Amniotic stem cell (primary cell): ENCODE results near the gene SLC39A9.
"Not testable (repeated sequence)": the region's sequence is repeated elsewhere in the genome, so short reads cannot be mapped to it uniquely, and the experiment has no call there.

ENCODE experiments used
- DNase-seq: peaks from one replicate; lab custom pipeline; 2025; lab: John Stamatoyannopoulos, UW

SLC39A9 gene

DNA sequence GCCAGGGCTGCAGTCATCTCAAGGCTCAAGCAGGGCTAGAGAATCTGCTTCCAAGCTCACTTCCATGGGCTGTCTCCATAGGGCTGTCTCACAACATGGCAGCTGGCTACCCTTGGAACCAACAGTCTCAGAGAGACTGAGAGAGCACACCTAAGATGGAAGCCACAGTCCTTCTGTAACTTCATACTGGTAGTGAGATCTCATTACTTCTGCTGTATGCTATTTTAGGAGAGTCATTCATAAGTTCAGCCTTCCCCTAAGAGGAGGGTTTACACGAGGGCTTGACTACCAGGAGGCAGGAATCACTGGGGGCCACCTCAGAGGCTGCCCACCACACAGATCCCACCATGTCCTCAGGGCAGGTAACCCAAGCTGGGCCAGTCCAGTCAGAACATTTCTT lies 30.1 kb upstream of the SLC39A9 start:
- no peak for DNase-seq

DNA sequence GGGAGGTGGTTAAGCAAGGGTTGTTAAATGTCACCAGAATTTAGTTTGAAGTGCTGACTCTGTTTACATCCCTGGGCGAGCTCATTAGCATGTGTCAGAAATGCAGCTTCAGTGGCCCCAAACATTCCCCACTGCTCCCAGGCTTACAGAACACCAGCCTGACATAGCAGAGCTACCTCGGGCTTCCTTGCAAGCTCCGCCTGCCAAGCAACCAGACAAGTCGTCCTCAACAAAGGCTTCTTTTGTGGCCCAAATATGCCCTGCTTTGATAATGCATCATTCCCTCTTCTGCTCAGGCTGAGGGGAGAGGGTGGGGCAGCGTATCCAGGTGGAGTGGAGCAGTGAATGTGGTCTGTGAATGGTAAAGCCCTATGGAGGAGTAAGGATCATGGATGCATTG lies 28.4 kb upstream of the SLC39A9 start:
- DNase-seq, result no peak

DNA sequence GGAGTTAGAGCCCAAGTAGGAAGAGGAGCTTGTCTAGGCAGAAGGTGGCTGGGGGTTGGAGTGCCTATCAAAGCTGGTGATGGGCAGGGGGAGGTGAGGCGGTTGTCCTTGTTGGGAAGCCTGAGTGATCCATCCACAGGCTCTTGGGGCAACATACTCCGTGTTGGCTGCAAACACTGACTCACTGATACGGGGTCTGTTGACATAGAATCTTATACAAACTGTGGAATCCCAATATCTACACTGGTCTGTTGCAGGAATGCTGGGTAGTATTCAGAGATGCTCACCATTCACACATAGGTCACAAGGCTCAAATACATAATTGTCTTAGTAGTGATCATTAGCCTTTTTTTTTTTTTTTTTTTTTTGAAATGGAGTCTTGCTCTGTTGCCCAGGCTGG lies 26.3 kb upstream of the SLC39A9 start:
- no peak for DNase-seq

DNA sequence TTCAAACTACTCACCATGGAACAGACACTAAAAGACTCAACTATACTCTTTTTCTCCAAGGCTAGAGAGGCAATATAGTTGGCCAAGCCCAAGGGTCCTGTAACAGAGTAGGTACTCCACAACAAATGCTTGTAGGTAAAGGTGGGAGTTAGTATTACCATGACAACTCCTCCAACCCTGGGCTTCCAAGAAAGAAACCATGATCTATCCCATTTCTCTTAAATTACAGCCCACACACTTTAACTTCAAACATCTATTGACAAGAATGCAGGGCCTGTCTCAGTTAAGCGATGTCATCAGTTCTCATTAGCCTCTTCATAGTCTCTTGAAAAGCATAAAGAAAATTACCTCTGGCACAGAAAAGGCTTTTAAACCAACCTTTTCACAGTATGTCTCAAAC lies 25.4 kb upstream of the SLC39A9 start:
- DNase-seq, result no peak

DNA sequence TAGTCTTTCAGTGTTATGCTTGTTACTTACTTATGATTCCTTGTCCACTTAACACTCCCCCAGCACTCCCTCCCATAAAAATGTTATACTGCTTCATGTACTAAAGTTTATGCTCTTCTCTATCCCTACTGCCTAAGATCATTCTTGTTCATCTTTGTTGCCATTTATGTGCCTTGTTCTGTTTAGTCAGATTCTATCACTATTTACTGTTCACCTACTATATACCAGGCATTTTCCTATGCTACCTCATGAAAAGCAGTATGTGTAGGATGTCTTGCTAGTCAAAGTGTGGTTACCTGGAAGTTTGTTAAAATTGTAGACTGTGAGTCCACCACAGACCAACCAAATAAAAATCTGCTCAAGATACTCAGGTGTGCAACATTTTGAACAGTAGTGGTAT lies 24.3 kb upstream of the SLC39A9 start:
- DNase-seq, result no peak

DNA sequence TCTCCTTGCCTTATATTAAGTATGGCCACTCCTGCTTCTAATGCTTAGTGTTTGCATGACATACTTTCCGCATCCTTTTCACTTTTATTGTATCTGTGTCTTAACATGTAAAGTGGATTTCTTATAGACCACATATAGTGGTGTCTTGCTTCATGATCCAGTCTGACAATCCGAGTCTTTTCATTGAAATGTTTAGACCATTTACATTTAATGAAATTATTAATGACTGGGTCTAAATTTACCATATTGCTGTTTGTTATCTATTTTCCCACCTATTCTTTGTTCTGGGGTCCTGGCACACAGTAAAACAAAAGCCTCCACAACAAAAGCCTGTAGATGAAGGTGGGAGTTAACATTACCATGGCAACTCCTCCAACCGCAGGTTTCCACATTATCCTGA lies 23.3 kb upstream of the SLC39A9 start:
- no peak for DNase-seq

DNA sequence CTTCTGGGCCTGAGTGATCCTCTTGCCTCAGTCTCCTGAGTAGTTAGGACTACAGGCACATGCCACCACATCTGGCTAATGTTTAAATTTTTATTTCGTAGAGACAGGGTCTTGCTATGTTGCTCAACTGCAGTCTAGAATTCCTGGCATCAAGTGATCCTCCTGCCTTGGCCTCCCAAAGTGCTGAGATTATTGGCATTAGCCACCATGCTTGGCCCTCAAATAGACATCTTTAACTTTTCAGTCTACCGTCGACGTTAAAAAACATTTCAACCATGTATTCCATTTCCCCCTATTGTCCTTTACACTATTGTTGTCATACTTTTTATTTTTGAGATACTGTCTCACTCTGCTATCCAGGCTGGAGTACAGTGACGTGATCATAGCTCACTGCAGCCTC lies 22.8 kb upstream of the SLC39A9 start:
- no peak for DNase-seq

DNA sequence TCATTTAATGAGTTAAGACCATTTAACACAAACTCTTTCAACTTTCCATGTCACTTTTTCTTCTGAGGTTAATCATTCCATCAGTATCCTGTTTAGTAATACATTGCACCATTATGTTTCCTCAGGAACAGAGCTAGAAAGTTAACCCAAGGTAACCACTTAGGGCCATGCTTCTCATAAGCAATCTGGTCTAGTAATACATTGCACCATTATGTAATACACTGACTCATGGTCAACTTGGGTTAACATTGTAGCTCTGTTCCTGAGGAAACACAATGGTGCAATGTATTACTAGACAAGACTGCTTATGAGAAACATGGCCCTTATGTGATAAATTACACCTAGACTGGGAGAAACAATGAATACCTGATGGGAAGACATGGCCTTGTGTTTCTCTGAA lies 22.1 kb upstream of the SLC39A9 start:
- DNase-seq, result no peak

DNA sequence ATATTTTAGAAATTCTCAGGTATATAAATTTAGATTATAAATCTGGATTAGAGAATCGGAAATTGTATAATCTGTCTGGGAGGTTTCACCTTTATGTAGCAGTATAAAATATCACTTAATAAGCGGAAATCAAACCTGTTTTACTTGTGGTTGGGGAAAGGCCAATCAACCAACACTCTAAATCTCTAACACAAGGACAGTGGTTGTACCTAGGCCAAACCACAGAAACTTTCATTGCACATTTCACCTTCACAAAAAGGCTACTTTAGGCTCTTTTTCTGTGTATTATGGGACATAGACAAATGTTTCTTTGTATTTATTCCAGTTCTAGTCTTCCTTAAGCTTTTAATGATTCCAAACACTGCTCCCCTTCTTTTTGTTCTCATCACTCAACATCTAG lies 20.2 kb upstream of the SLC39A9 start:
- no peak for DNase-seq

DNA sequence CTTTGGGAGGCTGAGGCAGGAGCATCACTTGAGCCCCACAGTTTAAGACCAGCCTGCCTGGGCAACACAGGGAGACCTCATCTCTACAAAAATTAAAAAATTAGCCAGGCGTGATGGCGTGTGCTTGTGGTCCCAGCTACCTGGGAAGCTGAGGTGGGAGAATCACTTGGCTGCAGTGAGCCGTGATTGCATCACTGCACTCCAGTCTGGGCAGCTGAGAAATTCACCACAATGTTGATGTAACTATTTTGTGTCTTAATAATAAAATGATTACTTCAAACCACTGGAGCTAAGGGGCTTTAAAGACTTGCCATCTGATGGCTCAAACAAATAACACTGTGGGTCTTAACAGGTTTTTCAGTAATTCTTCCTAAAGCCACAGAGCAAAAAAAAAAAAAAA lies 11.2 kb upstream of the SLC39A9 start:
- DNase-seq, result no peak

DNA sequence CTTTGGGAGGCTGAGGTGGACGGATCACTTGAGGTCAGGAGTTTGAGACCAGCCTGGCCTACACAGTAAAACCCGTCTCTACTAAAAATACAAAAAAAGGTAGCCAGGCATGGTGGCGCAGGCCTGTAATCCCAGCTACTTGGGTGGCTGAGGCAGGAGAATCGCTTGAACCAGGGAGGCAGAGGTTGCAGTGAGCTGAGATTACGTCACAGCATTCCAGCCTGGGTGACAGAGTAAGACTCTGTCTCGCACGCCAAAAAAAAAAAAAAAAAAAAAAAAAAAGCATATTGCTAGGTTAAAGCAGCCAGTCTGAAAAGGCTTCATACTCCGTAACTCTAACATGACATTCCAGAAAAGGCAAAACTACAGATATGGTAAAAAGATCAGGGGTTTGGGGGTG lies 7.1 kb upstream of the SLC39A9 start:
- DNase-seq, result not testable (repeated sequence)

DNA sequence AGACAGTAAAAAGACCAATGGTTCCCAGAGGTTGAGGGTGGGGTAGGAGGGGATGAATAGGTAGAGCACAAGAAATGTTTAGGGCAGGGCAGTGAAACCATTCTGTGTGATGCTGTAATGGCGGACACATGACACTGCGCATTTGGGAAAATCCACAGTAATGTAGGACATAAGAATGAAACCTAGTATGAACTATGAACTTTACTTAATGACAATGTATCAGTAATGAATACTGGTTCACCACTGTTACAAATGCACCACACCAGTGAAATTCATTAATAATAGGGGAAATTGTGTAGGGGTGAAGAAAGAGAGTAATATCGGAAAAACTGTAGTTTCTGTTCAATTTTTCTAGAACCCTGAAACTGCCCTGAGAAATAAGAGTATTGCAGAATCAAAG lies 6.0 kb upstream of the SLC39A9 start:
- no peak for DNase-seq

DNA sequence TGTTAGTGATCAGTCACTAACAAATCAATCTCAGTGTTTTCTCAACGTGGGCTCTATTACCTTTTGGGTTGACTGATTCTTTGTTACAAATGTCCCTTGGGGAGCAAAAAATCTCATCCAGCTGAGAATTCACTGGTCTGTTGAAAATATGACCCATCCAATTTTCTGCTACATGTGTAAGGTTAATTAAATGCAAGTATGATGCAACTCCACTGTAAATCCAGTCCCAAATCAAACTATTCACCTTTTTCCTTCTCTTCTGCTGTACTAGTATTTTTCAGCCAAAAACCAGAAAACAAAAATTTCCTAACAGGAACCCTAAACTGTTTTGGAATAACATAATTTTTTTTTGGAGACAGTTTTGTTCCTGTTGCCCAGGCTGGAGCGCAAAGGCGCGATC lies 2.6 kb upstream of the SLC39A9 start:
- no peak for DNase-seq

DNA sequence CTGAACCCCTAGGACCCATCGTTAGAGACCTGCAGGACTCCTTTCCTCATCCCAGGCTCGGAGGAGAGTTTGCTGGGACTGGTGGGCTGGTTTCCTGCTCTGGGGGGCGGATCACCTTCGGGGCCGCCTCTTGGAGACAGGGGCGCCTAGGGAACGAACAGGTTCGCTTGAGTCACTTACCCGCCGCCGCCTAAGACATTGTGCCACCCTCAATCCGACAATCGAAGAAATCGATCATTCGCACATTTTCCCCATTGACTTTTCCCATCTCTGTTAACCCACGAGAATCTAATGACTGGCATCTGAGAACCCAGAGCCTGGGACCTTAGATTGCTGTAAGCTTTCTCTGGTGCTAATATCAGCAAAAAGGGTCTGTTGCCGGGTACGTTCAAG lies 322 bp downstream of the SLC39A9 start:
- DNase-seq, result no peak

DNA sequence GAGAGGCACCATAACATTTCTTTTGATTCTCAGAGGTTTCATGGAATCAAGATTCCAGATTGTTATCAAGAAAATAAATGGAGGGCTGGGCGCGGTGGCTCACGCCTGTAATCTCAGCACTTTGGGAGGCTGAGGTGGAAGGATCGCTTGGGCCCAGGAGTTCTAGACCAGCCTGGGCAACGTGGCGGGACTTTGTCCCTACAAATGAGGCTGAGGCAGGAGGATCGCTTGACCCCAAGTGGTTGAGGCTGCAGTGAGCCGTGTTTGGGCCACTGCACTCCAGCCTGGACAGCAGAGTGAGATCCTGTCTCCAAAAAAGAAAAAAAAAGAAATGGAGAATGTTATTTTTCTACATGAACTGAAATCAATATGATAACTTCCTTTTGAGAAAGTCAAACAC lies 1.3 kb downstream of the SLC39A9 start:
- no peak for DNase-seq

DNA sequence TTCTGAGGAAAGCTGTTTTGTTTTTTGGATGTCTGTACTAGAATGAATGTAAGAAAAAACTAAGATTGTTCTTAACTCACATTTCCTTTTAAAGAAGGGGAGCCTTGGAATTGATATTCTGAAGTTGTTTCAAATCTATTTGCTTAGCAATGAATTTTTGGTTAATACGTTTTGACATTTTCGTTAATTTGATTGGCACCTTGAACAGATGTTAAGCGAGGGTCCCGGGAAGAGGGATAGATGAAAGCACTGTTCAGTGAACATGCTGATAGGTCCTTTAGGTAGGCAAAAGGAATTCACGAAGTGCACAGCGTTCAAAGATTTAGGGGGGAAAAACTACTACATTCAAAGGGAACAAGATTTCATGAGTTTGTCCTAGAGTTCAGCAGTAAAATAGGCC lies 1.7 kb downstream of the SLC39A9 start:
- DNase-seq, result no peak

DNA sequence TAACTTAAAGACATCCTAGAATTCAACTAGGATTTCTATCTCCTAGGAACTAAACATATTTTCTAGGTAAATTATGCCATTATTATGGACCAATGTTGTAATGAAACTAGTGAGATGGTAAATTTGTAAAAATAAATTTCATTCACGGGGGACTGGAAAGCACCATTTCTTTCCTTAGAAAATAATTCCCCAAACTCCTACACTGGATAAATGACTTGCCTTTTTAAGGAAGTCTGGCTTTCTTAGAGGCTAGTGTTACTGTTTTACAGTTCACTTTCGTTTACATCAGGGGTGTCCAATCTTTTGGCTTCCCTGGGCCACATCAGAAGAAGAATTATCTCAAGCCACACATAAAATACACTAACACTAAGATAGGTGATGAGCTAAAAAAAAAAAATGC lies 3.3 kb downstream of the SLC39A9 start:
- DNase-seq, result no peak

DNA sequence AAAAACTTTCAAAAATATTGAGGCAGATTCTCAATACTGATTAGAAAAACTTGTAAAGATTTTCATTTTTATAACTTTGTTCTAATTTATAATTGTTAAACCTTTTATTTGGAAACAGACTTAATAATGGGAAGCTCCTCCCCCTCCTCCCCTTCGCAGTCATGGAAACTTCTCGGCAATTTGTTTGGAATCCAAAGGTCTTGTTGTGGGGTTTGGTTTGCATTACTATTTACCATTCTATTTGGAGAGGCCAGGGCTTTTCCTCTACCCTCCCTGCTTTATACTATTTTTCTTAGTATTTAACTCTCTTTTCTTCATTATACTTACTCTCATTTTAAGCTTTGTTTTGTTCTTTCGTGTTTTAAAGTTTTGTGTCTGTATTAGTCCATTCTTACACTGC lies 6.0 kb downstream of the SLC39A9 start:
- no peak for DNase-seq

DNA sequence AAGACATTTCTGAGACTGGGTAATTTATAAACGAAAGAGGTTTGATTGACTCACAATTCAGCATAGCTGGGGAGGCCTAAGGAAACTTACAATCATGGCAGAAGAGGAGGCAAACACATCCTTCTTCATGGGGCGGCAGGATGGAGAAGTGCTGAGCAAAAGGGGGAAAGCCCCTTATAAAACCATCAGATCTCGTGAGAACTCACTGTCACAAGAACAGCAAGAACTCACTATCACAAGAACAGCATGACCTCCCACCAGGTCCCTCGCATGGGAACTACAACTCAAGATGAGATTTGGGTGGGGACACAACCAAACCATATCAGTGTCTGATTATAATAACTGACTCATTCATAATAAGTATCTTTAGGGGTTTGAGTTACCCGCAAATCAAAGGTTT lies 6.4 kb downstream of the SLC39A9 start:
- no peak for DNase-seq

DNA sequence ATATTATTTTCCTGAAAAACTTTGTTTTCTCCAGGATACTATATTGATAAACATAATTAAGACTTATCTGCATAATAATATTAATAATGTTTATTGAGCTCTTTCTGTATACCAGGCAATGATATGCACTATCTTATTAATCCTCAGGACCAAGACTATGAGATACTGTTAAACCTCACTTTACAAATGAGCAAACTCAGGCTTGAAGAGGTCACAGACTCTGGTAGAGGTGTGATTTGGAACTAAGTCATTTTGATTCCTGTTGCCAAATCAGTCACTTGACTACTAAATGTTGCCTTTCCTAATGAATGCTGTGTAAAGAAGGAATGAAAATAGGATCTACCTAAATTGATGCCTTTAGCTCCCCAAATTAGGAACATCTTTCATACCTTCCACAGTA lies 7.3 kb downstream of the SLC39A9 start:
- no peak for DNase-seq

DNA sequence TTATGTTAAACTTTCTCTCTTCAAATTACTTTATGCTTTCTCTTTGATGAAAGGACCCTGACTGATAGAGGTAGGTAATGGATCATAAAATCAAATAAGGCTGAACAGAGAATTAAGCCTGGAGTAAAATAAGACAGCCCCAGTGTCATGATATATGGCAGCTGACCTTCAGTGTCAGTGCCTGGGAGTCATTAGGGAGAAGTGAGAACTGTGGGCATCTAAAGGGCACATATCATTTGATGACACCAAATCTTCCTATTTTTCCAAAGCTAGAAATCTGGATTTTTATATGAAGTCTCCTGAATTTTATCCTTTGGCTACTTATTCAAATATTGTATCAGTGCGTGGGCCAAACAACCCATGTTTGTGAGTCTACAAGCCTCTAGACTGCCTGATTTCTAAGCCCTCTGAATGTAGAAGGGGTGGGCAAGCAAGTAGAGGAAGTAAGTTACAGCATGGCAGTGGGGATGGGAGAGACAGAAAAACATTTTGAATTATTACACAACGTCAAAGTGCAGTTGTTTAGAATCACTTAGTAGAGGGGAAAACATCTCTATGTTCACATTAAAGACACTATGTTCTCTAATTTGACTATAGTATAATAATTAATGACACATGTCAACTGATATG lies 10.0 kb downstream of the SLC39A9 start:
- DNase-seq, result no peak

DNA sequence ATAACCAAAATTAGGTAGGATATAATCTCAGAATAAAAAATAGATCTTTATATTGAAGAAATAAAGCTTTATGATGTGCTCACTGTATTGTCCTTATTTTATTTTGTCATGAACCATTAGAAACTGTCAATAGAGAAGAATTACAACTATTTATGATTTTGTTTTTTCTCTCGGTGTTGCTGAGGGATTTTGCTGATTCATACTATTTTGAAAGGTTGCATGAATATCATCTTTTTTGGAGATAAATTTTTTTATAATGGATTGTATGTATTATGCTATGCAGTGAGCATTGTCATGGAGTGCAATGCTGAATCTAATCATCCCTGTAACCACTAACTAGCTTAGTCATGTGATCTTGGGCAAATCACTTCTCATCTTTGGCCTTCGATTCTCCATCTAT lies 15.0 kb downstream of the SLC39A9 start:
- DNase-seq, result no peak

DNA sequence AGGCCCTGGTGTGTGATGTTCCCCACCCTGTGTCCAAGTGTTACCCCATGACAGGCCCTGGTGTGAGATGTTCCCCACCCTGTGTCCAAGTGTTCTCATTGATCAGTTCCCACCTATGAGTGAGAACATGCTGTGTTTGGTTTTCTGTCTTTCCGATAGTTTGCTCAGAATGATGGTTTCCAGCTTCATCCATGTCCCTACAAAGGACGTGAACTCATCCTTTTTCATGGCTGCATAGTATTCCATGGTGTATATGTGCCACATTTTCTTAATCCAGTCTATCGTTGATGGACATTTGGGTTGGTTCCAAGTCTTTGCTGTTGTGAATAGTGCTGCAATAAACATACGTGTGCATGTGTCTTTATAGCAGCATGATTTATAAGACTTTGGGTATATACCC lies 17.6 kb downstream of the SLC39A9 start:
- DNase-seq, result not testable (repeated sequence)

DNA sequence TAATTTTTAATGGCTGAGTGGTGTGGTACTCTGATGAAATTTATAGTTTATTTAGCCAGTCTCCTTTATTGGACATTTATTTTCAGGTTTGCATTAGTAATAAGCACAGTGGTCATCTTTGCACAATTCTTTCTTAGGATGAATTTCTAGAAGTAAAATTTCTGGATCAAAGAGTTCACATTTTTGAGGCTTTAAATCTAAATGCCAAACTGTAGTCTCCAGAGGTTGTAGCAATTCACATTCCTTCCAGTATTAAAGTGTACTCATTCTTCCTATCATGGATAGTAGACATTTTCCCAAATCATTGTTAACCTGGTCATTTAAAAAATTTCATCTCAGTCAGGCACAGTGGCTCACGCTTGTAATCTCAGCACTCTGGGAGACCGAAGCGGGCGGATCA lies 24.8 kb downstream of the SLC39A9 start:
- no peak for DNase-seq
